GM12874 (cell line): ENCODE measurements around the gene FGFRL1.
A peak's percentile ranks its signal among the peaks of the same experiment; 100 is the strongest.

ENCODE experiments used
- TF ChIP-seq, protein P1 (sequence below): IDR thresholded peaks from 2 replicates; pipeline ENCODE4 v1.5.1; 2011; ENCODE audit warnings: low read depth, mild to moderate bottlenecking, control low read depth, low read length, moderate library complexity; ENCODE audit not compliant: insufficient read depth

FGFRL1 gene

DNA sequence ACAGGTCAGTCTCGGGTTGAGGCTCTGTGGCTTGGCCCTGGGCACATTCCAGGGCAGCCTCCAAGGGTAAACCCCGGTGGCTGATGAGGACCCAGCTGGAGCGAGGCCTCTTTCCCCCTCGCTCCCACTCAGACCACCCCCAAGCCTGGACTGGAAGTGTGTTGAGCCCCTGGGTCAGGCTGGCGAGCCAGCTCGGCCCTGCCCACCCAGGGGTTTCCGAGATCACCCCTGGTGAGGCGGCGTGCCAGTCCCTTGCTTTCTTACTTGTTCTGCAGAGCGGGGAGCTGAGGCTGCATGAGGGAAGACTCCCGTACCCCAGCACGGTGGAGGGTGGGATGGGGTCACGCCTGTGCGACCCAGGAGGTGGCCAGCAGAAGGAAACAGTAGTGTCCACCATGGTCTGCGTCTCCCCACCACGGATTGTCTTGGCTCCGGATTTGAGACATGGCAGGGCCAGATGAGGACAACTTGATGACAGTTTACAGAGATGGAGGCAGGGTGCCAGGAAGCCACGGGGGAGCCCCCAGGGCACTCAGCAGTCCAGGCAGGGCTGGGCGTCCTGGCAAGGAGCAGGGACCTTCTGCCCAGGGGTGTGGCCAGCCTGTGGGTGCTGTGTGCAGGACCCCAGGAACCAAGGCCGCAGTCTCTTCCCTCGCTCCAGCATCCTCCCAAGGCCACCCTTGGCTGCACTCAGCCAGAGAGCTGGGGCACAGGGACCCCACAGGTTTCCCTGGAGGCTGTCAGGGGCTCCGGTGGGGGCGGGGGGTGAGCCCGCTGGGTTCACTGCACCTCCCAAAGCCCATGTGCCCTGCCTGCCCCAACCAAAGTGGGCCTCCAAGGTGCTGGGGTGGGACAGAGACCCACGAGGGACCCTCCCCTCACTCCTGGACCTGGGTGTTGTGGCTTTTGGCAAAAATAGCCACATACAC is 6.6 kb upstream of the FGFRL1 start:
- TF ChIP-seq, protein P1, sequence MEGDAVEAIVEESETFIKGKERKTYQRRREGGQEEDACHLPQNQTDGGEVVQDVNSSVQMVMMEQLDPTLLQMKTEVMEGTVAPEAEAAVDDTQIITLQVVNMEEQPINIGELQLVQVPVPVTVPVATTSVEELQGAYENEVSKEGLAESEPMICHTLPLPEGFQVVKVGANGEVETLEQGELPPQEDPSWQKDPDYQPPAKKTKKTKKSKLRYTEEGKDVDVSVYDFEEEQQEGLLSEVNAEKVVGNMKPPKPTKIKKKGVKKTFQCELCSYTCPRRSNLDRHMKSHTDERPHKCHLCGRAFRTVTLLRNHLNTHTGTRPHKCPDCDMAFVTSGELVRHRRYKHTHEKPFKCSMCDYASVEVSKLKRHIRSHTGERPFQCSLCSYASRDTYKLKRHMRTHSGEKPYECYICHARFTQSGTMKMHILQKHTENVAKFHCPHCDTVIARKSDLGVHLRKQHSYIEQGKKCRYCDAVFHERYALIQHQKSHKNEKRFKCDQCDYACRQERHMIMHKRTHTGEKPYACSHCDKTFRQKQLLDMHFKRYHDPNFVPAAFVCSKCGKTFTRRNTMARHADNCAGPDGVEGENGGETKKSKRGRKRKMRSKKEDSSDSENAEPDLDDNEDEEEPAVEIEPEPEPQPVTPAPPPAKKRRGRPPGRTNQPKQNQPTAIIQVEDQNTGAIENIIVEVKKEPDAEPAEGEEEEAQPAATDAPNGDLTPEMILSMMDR = no peak

GRCh38 chr4:1006856-1007255 is 4.6 kb upstream of the FGFRL1 start:
- TF ChIP-seq, protein P1 = no peak

DNA sequence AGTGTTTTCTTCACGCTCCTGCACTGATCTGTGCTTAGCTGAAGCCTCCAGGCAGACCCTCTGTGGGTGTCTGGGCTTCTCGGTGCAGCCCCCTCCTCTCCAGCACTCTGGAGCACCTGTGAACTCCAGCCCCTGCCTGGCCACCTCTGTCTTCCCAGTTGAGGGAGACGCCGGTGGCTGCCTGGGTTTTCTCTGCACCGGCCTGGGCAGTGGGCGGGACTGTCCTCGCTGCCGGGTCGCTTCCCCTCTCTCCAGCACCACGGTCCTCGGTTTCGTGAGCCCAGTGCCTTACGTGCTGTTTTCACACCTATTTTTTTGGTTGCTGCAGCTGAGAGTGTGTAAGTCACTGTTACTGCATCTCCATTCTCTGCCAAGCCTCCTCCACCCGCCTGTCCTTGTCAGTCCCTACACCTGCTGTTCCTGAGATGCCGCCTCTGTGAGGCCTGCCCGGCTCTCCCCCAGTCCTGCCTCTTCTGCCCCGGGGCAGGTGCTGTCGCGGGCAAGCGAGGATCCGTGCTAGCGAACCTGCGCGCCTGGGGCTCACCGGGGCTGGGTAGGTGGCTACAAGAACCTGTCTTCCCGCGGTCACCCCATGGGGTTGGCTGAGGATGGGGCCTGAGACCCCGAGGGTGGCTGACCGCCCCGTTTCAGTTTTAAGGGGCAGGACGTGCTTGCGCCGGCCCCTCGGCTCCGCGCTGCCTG is 2.4 kb upstream of the FGFRL1 start:
- TF ChIP-seq, protein P1 = no peak

DNA sequence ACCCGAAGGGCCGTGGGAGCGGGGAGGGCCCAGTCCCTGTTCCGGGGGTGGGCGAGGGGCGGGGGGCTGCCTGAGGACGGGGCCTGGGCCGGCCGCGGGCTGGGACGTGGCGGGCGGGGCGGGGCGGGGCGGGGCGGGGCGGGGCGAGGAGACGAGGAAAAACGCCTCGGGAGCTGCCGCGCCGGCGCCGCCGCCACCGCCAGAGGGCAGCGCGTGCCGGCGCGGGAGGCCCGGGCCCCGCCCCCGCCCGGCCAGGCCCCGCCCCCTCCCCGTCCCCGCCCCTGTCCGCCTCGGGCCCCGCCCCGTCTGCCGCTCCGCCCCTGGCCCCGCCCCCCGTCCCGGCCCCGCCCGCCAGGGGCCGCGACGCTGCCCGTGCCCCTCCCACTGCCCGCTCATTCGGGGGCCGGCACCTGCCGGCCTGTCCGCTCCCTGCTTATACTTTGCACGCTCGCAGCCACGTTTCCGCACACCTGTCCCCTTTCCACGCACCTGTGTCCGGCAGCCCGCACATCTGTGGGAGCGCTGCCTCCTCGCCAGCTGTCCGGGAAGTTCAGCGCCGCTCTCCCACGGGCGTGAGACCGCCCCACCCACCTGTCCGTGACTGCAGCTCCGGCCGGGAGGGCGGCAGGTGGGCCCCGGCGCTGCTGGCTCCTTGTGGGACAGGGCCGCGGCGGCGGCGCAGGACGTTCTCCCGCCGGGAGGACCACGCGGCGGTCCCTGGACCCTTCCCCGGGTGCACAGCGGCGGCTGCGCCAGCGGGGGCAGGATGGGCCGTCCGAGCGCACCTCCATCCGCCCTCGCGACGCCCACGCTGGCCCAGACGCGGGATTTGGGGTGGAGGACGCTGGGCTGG is 1.7 kb upstream of the FGFRL1 start:
- TF ChIP-seq, protein P1 = peak; percentile 23; the same call in 1 of the 2 replicates

DNA sequence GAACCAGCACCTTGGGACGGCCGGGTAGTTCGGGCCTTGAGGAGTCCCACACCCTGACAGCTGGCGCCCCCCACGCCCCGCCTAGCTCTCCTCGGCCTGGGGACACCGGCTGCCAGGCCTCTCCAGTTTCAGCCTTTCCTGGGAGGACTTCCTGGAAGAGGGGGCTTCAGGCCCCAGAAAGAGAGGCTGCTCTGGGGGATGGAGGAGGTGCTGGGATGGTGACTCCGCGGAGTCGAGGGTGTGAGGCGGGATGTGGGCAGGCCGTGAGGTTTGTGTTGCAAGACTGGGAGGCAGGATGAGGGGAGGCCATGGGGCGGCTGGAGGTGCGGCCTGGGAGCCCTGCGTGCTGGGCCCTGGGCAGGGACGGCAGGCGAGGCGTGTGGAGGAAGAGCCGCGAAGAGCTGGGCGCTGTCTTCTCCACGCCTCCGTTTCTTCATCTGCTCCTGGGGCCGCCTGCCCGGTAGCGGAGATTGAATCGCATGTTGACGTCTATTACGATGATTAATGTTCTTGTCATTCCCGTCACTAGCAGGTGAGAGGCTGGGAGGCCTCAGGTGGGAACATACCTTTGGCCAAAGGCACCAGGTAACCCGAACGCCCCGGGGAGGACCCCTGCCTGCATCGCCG is 918 bp upstream of the FGFRL1 start:
- TF ChIP-seq, protein P1 = no peak

- TF ChIP-seq, protein P1 = no peak
These were observed 224 bp downstream of the FGFRL1 start for GRCh38 chr4:1011666-1012033.
